TTC549 (cell line): ENCODE data around the gene POU2F2.

Experiments used
- FAIRE-seq: peaks from 2 replicates; lab custom pipeline; 2012; peaks lifted over from hg19 to GRCh38; lab: Jason Lieb, UNC

The POU2F2 gene

DNA sequence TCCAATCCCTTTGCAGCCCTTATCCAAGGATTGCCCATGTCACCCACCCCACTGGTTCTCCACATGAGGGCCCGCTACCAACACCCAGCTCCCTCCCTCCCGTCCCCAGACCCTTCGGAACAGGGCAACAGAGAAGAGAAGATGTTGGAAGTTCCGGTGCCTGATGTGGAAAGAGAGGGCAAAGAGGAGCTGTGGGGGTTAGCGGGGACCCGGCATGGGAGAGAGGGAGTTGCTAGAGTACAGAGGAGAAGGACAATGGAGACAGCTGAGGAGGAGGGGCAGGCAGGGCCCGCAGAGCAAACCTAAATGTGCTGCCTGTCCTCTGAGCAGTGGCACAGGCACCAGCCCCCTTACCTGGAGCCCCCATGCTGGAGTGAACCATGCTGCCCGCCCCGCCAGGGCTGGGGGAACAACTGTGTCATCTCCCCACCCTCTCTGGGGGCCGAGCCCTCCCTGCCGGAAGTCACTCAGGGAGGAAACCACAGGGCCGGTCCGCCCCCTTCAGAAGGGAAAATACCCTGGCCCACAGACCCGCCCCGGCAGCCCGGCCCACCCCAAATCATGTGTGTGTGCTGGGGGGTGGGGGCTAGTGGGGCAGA, at the start of gene POU2F2:
POU2F2 (minus strand) TSS at position 417 of the 599 bp plus-strand sequence; CDS start at position 382, 35 bp downstream.
- no peak for FAIRE-seq

DNA sequence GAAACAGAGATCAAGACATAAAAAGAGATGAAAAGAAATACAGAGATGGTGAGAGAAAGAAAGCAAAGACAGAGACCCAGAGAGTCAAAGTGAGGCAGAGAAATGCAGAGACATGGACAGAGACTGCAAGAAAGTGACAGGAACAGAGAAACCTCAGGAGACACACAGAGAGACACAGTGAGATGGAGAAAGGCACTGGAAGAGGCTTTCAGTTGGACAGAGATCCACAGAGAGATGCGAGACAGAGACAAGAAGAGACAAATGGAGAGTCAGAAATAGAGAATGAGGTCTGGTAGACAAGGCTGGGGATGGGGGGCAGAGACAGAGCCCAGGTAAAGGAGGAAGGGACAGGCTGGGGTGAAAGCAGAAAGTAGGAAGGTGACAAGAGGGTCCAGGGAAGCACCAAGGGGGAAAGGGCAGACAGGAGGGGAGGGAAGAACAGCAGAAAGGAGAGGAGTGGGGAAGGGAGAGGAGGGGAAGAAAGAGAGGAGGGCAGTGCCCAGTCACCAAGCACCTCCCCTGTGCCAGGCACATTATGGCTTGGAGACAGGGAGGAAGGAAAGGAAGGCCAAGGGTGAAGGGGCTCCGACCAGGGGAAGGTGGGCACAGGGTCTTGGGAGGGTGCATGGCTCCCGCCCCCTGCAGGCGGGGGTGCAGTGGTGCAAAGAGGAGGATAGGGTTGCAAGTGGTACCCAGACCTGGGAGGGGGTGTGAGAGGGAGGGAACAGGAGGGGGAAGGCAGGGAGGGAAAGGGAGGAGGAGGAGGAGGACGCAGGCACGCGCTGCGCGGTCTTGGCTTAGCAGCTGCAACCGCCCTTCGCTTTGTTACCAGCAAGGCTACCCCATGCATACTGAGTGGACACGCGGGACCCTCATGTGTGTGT, 46.8 kb upstream of the POU2F2 start:
- no peak for FAIRE-seq

DNA sequence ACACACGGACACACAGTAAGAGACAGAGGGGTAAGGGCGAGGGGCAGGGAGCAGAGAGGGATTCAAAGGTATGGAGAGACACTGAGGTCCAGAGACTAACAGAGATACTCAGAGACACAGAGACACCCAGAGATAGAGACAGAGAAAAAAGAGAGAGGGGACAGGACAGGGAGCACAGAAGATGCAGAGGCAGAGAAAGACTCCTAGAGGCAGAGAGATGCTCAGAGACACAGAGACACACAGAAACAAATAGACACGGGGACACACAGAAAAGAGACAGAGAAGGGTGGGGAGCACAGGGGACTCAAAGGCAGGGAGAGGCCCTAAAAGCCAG, 45.4 kb upstream of the POU2F2 start:
- FAIRE-seq, result no peak

DNA sequence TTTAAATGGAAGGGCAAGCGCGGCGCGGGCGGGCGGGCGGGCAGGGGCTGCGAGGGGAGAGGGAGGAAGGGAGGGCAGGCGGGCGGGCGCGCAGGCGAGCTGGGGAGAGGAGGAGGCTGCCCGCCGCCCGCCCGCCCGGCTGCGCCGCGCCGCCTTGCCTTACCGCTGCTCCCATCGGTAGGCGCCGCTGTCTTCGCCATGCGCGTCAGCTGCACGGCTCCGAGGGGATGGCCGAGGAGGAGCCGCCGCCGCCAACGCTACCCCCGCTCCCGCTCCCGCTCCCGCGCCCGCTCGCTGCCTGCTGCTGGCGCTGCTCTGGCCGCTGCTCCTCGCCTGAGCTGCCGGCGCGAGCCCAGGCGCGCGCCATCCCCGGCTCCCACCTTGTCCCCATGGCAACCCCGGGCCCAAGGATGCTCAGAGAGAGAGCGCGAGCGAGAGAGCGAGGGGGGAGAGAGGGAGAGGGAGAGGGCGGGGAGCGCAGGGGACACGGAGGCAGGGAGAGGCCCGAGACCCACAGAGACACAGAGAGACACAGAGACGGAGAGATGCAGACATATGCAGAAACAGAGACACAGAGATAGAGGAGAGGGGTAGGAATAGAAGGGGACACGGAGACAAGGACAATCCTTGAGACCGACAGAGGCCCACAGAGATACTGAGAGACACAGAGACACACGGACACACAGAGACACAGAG, 44.9 kb upstream of the POU2F2 start:
- FAIRE-seq, result no peak

DNA sequence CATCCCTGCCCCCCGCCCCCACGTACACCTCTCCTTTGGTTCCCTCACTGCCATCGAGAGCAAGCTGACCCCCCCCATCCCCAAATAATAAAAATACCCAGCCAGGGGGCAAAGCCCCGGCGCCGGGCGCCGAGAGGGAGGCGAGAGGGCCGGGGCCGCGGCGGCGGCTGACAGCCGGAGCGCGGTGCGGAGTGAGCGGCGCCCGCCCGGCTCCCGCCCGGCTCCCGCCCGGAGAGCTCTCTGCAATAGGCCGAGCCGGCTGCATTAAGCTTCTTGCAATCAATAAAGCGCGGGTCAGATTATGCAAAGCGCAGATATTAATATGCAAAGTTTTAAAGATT, 44.4 kb upstream of the POU2F2 start:
- FAIRE-seq, result no peak

DNA sequence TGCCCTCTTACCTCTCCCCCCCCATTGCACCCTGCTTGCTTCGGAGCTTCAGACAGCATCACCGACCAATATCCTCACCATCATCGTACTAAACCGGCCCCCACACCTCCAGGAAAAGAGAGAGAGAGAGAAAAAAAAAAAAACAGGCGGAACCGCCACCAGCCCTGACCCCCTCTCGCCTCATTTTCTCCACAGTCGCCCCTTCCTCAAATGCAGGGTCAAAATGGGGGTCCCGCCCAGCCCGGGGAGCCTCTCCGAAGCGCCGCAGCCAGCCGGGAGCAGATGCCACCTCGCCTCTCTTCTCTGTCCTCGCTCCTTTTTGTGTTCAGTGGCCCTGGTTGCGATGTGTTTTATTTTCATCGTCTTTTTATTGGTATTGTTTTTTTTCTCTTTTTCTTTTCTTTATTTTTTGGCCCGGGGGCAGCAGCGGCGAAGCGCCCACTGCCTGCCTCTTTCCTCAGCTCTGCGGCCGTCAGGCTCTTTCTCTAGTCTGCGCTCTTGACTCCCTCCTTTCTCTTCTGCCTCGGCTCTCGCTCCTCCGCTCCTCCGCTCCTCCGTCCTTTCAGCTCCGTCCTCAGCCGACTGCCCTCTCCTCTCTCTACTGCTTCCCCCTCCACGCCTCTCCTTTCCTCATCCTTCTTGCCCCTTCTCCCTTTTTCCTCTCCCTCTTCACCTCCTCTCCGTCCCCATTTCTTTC, 43.9 kb upstream of the POU2F2 start:
- FAIRE-seq, result no peak

DNA sequence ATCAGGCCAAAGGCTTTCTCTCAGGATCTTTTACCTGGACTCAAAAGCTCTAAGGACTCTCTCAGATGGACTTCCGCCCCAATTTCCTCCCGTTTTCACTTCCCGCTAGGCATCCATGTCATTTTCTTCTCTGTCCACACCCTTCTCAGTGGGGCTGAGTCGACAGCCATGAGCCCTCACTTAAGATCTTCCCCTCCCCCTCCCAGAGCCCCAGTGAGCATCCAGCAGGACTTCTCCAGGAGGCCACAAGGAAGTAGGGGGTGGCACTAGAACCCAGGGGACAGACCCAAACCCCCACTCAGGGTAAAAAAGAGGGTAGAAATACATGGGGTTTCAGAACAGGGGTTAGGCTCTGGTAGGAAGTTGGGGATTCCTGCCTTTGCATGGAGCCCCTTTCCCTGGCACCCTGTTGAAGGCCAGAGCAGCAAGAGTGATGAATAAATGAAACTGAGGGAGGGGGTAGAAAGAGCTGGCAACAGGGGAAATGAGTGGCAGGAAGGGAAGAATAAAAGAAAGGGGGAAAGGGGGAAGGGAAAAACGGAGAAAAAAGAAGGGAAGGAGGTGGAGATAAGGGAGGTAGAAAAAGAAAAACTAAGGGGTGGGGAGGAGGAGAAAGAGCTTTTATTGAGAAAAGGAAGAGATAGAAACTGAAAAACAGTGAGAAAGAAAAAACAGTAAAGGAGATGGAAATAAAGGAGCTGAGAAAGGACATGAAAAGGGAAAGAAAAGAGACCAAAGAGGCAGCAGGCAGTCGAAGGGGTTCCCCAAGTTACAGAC, 42.9 kb upstream of the POU2F2 start:
- no peak for FAIRE-seq

DNA sequence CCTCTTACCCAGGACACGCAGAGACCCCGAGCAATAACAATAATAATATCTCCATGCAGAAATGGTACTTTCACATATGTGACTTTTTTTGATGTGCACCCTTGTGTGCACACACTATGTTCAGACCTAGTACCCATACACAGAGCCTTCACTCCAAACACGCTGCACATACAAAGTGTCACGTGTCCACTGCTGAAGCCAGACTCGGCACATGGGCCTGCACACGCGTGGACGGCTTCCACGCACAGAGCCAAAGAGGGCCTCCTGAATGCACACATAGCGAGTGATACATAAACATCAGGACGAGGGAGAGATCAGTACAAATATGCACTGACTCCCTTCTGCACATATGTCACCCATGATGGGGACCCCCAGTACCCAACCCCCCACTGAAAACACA, 41.9 kb upstream of the POU2F2 start:
- FAIRE-seq, result no peak

DNA sequence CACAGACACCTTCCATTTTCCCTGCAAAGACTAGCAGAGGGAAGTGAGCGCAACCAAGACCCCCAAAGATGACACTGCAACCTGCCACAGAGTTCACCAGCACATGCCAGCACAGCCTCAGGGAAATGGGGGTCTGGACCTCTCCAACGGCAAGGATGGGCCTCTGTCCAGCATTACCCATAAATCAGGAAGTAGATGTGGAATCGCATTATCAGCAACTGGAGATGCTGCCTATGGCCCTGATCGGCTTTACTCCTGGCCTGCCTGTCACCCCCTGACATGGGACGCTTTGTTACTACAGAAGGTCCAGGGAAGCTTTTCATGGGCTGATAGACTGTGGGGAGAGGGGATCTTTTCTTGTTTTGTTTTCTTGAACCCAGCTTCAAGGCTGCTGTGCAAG, 41.4 kb upstream of the POU2F2 start:
- no peak for FAIRE-seq

DNA sequence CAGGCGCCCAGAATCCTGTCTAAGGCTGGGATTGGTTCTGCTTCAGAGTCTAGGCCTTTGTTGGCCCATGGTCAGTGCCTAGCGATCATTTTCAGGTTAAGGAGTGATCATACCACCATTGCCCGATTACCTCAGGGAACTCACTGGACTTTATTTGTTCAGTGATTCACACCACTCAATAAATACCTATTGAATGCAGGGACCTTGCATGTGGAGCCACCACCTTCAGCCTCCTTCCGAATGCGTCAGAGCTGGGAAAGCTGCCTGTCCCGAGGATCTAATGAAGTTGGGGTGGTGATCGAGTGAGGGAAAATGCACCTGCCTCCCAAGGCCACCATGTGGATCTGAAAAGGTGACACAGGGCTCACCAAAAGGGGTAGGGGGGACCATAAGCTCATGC, 40.0 kb upstream of the POU2F2 start:
- FAIRE-seq, result no peak

DNA sequence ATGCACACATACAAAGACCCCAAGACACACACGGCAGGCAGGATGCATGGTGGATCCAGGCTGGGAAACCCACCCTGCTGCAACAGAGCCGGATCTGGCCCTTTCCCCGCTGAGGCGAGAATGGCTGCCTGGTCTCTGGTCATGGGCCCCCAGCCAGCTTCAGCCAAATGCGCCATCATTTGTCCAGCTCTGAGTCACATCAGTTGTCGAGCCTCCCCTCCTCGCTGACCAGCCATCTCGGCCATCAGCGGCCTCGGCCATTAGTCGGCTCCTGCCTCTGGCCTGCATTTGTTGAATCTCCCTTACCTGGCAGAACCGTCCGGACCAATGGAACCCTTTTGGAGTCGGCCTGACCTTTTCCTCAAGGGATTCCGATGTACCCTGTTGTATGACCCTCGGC, 38.5 kb upstream of the POU2F2 start:
- FAIRE-seq, result no peak

DNA sequence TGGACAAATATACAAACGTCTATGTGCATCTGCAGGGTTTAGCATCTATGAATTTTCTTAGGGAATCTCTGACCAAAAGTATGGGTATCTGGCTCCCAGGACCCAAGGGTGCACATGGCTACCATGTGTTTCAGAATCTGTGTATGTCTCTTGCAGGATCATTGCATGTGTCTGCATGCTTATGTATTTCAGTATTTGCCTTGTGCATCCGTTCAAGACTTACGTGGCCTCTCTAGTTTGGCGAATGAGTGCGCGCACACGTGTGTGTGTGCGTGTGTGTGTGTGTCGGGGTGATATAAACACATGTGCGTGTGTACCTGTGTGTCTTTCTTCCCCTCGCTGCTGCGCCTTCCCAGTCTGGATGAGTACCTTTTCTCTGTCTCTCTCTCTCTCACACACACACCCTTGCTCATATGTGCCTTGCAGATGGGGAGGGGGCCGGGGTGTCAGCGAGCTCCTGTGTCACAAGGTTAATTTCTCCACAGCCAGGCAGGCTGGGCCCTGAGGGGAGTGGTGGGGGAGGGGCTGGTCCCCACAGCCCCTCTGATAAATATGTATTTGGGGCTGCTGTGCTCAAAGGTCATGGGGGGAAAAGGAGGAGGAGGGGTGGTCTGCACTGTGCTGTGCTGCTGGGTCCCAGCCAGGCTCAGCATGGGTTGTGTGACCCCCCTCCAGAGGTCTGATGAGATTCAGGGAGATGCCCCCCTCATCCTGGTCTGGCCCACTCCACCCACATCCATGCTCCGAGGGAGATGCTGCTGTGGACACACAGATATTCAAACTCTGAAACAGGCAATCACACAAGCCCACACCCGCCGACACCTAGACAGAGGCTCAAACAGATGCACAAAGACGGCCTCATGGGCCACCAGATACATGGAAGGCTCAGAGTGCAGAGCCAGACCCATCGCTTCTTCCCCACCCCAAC, 37.5 kb upstream of the POU2F2 start:
- FAIRE-seq, result no peak

DNA sequence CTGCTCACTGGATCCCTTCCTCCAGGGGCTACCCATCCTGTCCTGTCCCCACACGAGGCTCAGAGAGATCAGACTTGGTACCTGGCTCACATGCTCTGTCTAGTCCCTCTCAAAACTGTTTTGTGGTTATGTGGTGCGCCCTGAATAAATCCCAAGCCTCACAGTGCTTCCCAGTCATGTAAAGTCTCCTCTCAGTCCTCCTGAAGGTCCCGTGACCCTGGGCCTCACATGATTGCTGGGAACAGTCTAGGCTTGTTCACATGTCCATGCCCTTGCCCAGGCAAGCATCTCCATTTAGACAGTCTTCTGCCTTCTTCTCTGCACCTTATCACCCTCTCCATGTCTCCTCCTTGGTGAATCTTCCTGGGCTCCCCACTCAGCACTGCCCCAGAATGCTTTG, 36.0 kb upstream of the POU2F2 start:
- FAIRE-seq, result no peak

DNA sequence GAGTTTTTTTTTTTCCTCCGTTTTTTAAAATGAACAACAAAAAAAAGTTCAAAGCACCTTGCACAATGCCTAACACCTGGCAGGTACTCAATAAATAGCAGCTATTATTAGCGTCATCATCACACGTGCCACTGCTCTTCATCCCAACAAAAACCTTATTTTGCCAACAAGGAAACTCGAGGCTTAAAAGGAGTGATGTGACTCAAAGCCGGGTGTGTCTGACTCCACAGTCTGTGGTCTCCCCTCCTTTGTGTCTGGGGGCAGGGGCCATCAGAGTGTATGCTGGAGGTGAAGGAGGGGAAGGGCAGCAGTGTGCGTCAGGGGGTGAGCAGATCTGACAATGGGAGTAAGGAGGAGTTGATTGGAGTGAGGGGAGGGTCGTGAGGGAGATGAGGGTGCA, 34.1 kb upstream of the POU2F2 start:
- no peak for FAIRE-seq

DNA sequence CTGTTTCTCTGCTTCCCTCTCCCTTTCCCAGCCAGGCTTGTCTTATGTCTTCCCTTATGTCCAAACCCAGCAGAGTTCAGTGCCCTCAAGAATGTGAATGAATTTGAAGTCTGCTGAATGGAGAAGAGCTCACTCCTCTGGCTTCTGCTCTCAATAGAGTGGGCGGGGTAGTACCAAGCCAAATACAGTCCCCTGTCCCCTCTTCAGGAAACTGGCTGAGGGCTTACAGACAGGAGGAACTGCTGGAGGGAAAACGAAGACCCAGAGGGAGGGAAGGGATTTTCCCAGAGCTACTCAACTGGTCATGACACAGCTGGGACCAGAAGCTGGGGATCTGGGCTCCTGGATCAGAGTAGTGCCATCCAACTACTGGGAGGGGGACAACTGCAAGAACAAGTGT, 32.9 kb upstream of the POU2F2 start:
- no peak for FAIRE-seq

DNA sequence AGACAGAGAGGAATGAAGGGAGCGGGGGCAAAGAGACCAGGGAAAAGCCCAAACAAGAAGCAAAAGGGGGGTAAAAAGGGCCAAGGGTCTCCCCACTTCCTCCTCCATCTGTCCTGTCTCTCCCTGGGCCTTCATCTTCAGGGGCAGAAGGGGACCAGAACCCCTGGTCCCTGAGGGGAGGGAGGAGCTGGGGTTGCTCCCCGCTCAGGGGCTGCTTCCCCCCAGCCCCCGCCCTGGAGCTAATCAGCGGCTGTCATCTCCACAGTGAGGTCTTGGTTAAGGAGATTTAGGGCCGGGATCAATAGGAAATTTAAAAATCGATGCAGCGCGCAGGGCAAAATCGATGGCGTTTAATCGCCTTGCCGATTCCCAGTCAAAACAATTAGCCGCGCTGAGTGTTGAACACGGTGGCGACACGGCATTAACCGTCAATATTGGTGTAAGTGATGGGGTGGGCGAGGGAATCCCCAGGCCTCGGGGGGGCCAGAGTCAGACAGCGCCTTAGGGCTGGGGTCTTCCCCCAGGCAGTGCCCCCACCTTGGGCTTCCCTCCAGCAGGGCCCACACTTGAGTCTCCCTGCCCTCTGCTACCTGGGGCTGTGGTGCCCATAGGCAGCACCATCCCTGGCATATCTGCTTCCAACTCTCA, 29.5 kb upstream of the POU2F2 start:
- no peak for FAIRE-seq

DNA sequence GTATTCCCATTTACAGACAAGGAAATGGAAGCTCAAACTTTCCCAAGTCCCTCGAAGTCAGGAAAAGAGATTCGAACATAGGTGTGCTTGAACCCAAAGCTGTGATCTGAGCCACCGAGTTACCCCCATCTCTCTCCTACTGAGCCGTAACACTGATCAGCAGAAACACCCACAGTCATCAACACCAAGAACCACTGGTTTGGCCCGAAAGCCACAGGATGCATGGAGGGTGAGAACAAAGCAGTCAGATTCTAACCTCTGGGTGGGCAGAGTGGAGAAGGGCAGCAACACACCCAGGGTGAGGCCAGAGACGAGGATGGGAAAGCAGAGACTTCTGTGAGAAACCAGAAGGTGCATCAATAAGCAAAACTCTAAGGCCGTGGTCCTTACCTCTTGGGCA, 27.7 kb upstream of the POU2F2 start:
- no peak for FAIRE-seq

DNA sequence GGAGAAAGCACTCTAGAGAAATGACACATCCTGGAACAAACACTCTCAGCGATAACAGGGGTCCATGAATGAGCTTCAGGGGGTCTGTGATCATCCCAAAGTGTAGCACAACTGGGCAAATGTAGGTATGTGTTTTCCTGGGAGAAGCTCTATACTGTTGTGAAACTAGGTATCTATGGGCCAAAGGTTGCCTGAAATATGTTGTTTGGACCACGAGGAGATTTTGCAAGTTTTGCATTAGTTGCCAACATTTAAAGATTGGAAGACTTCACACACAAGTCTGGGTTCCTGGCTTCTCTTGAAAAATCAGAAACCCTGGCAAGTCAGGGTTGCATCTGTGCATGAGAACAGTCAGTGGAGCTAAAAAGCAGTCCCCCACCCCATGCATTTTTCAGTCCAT, 26.7 kb upstream of the POU2F2 start:
- no peak for FAIRE-seq

DNA sequence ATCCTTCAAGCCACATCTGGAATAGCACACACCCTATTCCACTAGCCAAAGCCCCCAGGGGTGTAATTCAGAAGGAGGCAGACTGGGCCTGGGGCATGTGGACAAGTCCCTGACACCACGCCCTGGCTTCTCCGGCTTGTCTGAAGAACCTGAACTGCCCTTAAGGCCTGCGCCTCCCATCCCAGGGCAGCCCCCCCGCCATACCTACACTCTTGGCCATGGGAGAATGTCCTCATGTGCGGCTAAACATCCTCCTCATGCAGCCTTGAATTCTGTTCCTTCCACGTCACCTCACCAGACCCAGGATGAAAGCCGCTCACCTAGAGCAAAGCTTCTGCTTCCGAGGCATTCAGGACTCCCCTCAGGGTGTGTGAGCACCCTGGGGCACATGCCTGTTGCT, 24.3 kb upstream of the POU2F2 start:
- no peak for FAIRE-seq

DNA sequence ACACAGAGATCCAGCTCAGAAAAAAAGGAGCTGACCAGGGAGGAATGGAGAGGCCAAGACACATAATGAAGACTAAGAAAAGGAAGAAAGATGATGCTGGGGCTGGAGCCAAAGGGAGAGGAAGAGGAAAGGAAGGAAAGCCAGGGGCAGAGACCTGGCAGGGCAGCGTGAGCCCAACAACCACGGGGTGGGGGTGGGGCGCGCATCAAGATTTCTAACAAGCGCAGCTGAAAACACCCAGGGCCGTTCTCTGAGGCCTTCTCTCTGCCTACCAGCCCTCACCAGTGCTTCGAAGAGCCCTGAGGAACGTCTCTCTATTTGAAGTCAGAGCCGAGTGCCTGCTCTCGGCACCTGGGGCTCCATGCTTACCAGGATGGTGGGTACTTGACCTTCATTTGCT, 23.6 kb upstream of the POU2F2 start:
- no peak for FAIRE-seq
